Tibial nerve (tissue), 4 donors: ENCODE data around the gene FAM131B. TPM values are rescaled to one million over a fixed set of nuclear protein-coding genes. Genes with fewer than 3 reads are reported as not detected.

ENCODE experiments used
- DNase-seq, 2 donors: peaks; one replicate each; pipeline ENCODE4 v3.0.0-alpha.2; 2019; ENCODE audit warnings: low spot score in 2 of 2
- H3K27ac ChIP-seq, 4 donors: fragments of 200-600 bp; sonication (generic) in 3 of 4; one replicate each; pipeline ENCODE4 v1.5.1; 2017 to 2019; ENCODE audit warnings: mild to moderate bottlenecking in 1 of 4
- H3K27me3 ChIP-seq, 2 donors: fragments of 200-600 bp; sonication (generic) in 1 of 2; one replicate each; pipeline versions ENCODE4 v1.5.1 to v1.6.0; 2017 to 2019
- H3K36me3 ChIP-seq, 3 donors: fragments of 200-600 bp; sonication (generic); one replicate each; pipeline ENCODE4 v1.5.1; 2018 to 2019
- H3K4me1 ChIP-seq, 4 donors: fragments of 200-600 bp; sonication (generic) in 3 of 4; one replicate each; pipeline ENCODE4 v1.5.1; 2017 to 2019
- H3K4me3 ChIP-seq, 4 donors: fragments of 200-600 bp; sonication (generic) in 3 of 4; one replicate each; pipeline ENCODE4 v1.5.1; 2017 to 2019; ENCODE audit warnings: mild to moderate bottlenecking in 1 of 4, moderate library complexity in 1 of 4
- H3K9me3 ChIP-seq, 4 donors: fragments of 200-600 bp; sonication (generic) in 3 of 4; one replicate each; pipeline ENCODE4 v1.5.1; 2017 to 2019
- EP300 ChIP-seq, 2 donors: sonication (generic); formaldehyde crosslinking; IDR thresholded peaks; one replicate each; pipeline ENCODE4 v1.6.1; 2017; ENCODE audit warnings: antibody characterized with exemption in 2 of 2, mild to moderate bottlenecking in 1 of 2
- POLR2A ChIP-seq, 2 donors: fragments of 450-650 bp; IDR thresholded peaks; one replicate each; pipeline ENCODE4 v1.6.1; 2017; ENCODE audit warnings: antibody characterized with exemption in 2 of 2, mild to moderate bottlenecking in 2 of 2, moderate library complexity in 2 of 2
- WGBS, 2 donors: methylation state at CpG; one replicate each; pipeline ENCODE4 v1.1.5; 2018; 5-methylcytosine and 5-hydroxymethylcytosine counted together
- total RNA-seq, 4 donors: library from RNA; depleted of rRNA; stranded (reverse); fragments of >200 nt; gene quantifications; one replicate each; pipeline ENCODE4 v1.1.0, GENCODE V29; 2016
- TF ChIP-seq, protein P1 (sequence below), 5 experiments: fragments of 200-600 bp in 3 of 5; fragments of 450-650 bp in 2 of 5; sonication (generic) in 3 of 5; IDR thresholded peaks; one replicate each; pipeline ENCODE4 v1.5.1; 2016 to 2019; ENCODE audit warnings: antibody characterized with exemption in 5 of 5, mild to moderate bottlenecking in 3 of 5, moderate library complexity in 2 of 5

FAM131B gene
- total RNA-seq, 4 donors from 2014 or later = 1.2 to 9.0 (median 1.5) TPM

DNA sequence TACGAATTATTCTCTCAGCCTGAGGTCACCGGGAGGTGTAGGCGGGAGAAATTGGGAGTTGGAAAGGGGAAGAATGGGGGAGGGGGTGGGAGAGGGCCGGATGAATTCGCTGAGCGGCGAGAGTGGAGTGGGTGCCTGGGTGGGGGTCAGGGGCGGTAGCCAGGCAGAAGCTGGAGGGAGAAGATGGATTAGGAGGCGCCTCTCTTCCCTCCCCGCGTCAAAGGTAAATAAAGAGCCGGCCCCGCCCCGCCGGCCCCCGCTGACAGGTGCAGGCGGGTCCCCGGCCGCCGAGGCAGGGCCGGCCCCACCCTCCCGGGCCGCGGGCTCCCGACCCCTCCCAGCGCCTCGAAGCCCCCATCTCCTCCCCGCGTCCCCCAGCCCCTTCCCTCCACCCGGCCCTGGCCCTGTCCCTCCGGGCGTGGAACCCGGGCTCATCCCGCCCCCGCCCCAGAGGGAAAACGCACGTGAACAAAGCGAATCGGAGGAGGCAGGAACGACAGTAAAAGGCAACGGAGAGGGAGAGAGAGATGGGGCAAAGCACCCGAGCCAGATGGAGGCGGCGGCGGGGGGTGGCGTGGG lies 872 bp downstream of the FAM131B start:
- DNase-seq = no peak
- TF ChIP-seq, protein P1, sequence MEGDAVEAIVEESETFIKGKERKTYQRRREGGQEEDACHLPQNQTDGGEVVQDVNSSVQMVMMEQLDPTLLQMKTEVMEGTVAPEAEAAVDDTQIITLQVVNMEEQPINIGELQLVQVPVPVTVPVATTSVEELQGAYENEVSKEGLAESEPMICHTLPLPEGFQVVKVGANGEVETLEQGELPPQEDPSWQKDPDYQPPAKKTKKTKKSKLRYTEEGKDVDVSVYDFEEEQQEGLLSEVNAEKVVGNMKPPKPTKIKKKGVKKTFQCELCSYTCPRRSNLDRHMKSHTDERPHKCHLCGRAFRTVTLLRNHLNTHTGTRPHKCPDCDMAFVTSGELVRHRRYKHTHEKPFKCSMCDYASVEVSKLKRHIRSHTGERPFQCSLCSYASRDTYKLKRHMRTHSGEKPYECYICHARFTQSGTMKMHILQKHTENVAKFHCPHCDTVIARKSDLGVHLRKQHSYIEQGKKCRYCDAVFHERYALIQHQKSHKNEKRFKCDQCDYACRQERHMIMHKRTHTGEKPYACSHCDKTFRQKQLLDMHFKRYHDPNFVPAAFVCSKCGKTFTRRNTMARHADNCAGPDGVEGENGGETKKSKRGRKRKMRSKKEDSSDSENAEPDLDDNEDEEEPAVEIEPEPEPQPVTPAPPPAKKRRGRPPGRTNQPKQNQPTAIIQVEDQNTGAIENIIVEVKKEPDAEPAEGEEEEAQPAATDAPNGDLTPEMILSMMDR (IDR thresholded peaks at IDR 0.05) = no peak
- TF ChIP-seq EP300 (IDR thresholded peaks at IDR 0.05) = no peak
- no peak for TF ChIP-seq POLR2A (IDR thresholded peaks at IDR 0.05)
- Histone ChIP-seq H3K27ac (peak overlapping the region in 1 of 4 donors; percentile 52), H3K9me3 (no peaks in the 10 kb centered on the region), H3K4me1 (peaks cover 0 to 23% (median 9%) of the 10 kb centered on the region in 4 donors), H3K4me3 (peak overlapping the region; percentile 42 to 78 (median 50)), H3K27me3 (peaks cover 0 to 39% of the 10 kb centered on the region in 2 donors), H3K36me3 (no peaks in the 10 kb centered on the region)
- WGBS, 2 donors = 2 to 4% methylated on average over 29 to 46 of the region's 46 CpGs

DNA sequence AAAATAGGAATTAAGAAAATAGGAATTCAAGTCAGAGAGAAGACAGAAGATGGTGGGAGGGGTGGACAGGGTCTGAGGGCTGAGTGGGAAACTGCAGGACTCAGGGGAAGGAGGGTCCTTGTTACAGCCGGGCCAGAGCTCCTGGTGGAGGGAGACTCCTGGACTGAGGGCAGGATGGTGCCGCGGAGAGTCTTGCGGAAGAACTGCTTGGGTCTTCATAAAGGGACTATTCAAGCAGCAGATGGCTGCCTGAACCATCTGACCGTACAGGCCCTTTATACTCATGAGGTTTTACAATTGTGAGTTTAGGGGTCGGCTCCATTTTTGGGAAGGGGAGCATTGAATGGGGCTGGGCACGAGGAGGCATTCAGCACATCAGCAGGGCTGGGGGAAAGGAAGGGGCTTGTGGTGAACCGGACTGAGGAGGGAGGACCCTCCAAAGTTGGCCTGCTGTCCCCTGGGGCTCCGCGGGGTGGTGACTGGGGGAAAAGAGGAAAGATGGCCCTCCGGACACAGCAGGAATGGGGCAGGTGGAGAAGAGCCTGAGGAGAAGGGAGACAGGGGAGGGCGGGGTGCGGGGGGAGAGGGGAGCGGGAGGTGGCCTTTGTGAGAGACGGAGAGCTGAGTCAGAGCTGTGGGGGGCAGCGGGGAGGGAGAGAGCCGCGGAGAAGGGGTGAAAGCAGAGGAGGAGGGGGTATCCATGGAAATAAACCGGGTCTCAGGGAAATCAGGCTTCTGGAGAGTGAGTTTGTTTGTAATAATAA lies 1.5 kb downstream of the FAM131B start:
- Histone ChIP-seq H3K36me3 (peaks cover 0 to 5% (median 0%) of the 10 kb centered on the region in 3 donors), H3K27ac (no peak overlapping the region), H3K4me3 (peak overlapping the region in 1 of 4 donors; percentile 78), H3K27me3 (peaks cover 0 to 39% of the 10 kb centered on the region in 2 donors), H3K9me3 (no peaks in the 10 kb centered on the region), H3K4me1 (peaks cover 0 to 23% (median 9%) of the 10 kb centered on the region in 4 donors)
- WGBS, 2 donors = 31 to 36% methylated on average over 19 of the region's 19 CpGs
- no peak for TF ChIP-seq EP300 (IDR thresholded peaks at IDR 0.05)
- TF ChIP-seq, protein P1 (IDR thresholded peaks at IDR 0.05) = no peak
- no peak for TF ChIP-seq POLR2A (IDR thresholded peaks at IDR 0.05)
- no peak for DNase-seq

DNA sequence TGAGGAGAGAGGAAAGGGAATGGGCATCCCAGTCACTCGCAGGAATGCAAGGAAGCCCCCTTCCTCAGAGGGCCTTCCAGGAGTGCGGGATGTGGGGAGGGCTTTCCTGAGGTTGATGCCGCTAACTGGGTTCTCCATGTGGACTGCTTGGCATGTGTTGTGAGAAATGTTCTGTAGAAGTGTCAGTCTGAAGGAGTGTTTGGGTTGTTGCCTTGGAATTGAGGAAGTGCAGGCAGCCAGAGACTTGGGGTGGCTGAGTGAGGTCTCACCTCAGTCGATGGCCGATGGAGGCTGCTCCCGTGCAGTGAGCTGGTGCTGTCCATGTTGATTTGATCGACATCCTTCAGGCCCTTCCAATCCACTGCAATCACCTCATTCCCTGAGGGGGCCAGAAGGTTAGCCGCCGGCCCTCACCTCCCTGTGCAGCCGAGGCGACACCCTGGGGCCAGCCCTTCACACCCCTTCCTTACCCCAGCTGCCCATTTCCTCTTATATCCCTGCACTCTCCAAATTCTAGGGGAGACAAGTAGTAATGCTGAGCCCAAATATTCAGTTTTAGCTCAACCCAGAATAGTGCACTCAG lies 2.7 kb downstream of the FAM131B start:
- H3K27me3 ChIP-seq = peaks cover 0 to 39% of the 10 kb centered on the region in 2 donors
- H3K27ac ChIP-seq = no peak overlapping the region
- H3K36me3 ChIP-seq = peaks cover 0 to 5% (median 0%) of the 10 kb centered on the region in 3 donors
- no peak overlapping the region for H3K4me3 ChIP-seq
- H3K4me1 ChIP-seq = peaks cover 0 to 23% (median 9%) of the 10 kb centered on the region in 4 donors
- TF ChIP-seq EP300 (IDR thresholded peaks at IDR 0.05) (no peak), POLR2A (IDR thresholded peaks at IDR 0.05) (no peak)
- TF ChIP-seq, protein P1 (IDR thresholded peaks at IDR 0.05) = no peak
- DNase-seq = no peak
- 77 to 90% methylated on average over 9 to 11 of the region's 11 CpGs for WGBS, 2 donors
- no peaks in the 10 kb centered on the region for H3K9me3 ChIP-seq

DNA sequence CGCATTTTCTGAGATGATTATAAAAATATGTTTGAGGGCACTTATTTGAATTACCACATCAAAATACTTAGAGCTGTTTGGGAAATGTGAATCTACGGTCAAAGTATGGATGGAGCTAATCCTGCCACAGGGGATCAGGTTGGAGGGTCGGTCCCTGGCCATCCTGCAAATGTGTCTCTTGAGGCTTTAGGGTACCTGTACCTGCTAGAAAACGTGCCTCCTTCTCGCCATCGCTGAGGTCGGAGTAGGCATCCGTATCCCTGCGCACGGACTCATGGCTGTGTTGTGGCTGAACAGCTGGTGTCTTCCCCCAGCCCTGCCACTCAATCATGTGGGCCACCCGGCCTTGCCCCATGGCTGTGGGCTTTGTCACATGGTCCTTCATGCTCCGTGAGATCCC lies 3.9 kb downstream of the FAM131B start:
- WGBS, 2 donors = 91 to 95% methylated on average over 10 to 12 of the region's 12 CpGs
- Histone ChIP-seq H3K4me1 (peaks cover 0 to 23% (median 9%) of the 10 kb centered on the region in 4 donors), H3K27me3 (peaks cover 0 to 32% of the 10 kb centered on the region in 2 donors), H3K27ac (no peak overlapping the region), H3K36me3 (peaks cover 0 to 5% (median 0%) of the 10 kb centered on the region in 3 donors), H3K4me3 (no peak overlapping the region), H3K9me3 (no peaks in the 10 kb centered on the region)
- DNase-seq = no peak
- TF ChIP-seq, protein P1 (IDR thresholded peaks at IDR 0.05) = no peak
- no peak for TF ChIP-seq EP300 (IDR thresholded peaks at IDR 0.05)
- no peak for TF ChIP-seq POLR2A (IDR thresholded peaks at IDR 0.05)
